A673 (cell line): ENCODE measurements around the gene FHL2. TPM values are rescaled to one million over a fixed set of nuclear protein-coding genes. Genes with fewer than 3 reads are reported as not detected.

Experiments used
- BruUV-seq: library from RNA; stranded (reverse); fragments of 400-500 nt; replicated peaks from 2 replicates; lab custom pipeline; 2021; lab: Mats Ljungman, UMichigan
- CTCF ChIA-PET: fragments of 300-600 bp; sonication (Branson Sonifier 250); formaldehyde crosslinking; loops from one replicate; lab custom pipeline; 2022; ENCODE audit warnings: antibody characterized with exemption; lab: Charles Lee
- POLR2A ChIA-PET: fragments of 300-600 bp; sonication (Branson Sonifier 250); formaldehyde crosslinking; loops from one replicate; lab custom pipeline; 2022; ENCODE audit warnings: antibody characterized with exemption; ENCODE audit not compliant: low non-redundant PET; lab: Charles Lee
- DNase-seq: peaks from one replicate; pipeline ENCODE4 v3.0.0-alpha.2; 2015; ENCODE audit warnings: low spot score
- H3K27ac ChIP-seq: fragments of 200-600 bp; sonication (generic); 2 replicates; pipeline ENCODE4 v1.5.1; 2016; ENCODE audit warnings: mixed run types, low read depth, mild to moderate bottlenecking, mixed read lengths, antibody characterized with exemption, low read length; ENCODE audit not compliant: poor library complexity, severe bottlenecking
- H3K27me3 ChIP-seq: fragments of 200-600 bp; sonication (generic); replicated peaks from 2 replicates; pipeline ENCODE4 v1.6.1; 2017; ENCODE audit warnings: mixed run types, low read depth, mild to moderate bottlenecking, mixed read lengths, antibody characterized with exemption, low read length; ENCODE audit not compliant: insufficient read depth, poor library complexity
- H3K36me3 ChIP-seq: fragments of 200-600 bp; sonication (generic); 2 replicates; pipeline ENCODE4 v1.6.1; 2016; ENCODE audit warnings: mixed run types, mild to moderate bottlenecking, mixed read lengths, antibody characterized with exemption, low read length; ENCODE audit not compliant: insufficient read depth, poor library complexity, severe bottlenecking
- H3K4me1 ChIP-seq: fragments of 200-600 bp; sonication (generic); 2 replicates; pipeline ENCODE4 v1.6.1; 2017; ENCODE audit warnings: mixed run types, mild to moderate bottlenecking, mixed read lengths, antibody characterized with exemption, low read length; ENCODE audit not compliant: insufficient read depth, poor library complexity, severe bottlenecking
- H3K4me3 ChIP-seq: fragments of 200-600 bp; sonication (generic); 2 replicates; pipeline ENCODE4 v1.5.1; 2016; ENCODE audit warnings: low read depth, mixed run types, mild to moderate bottlenecking, mixed read lengths, low read length; ENCODE audit not compliant: poor library complexity, severe bottlenecking
- H3K9me3 ChIP-seq: fragments of 200-600 bp; sonication (generic); 2 replicates; pipeline ENCODE4 v1.6.1; 2016; ENCODE audit warnings: mixed run types, low read depth, mild to moderate bottlenecking, mixed read lengths, antibody characterized with exemption, low read length; ENCODE audit not compliant: poor library complexity, severe bottlenecking
- CTCF ChIP-seq: fragments of 300-800, 200-600 bp; sonication (generic); conservative IDR thresholded peaks from 2 replicates; pipeline ENCODE4 v1.5.1; 2017; ENCODE audit warnings: low read depth, mild to moderate bottlenecking, antibody characterized with exemption, low read length, moderate library complexity, mixed read lengths
- EZH2 ChIP-seq: fragments of 200-600 bp; sonication (generic); IDR thresholded peaks from 2 replicates; pipeline ENCODE4 v1.6.1; 2017; ENCODE audit warnings: borderline replicate concordance, low read depth, mild to moderate bottlenecking, mixed read lengths, antibody characterized with exemption, low read length; ENCODE audit not compliant: poor library complexity, severe bottlenecking
- intact Hi-C: fragments of 100-400 bp; cut with micrococcal nuclease; formaldehyde crosslinking; loops from one replicate; pipeline ENCODE4 v1.10.0; 2022; ENCODE audit not compliant: unreplicated experiment
- total RNA-seq: library from RNA; stranded (reverse); gene quantifications from 2 replicates; pipeline ENCODE4 v1.2.3, GENCODE V29; 2021

The FHL2 gene
- total RNA-seq, 1 experiment from 2014 or later, result 4.7 TPM

GRCh38 chr2:105337122-105338019 lies 61.5 kb downstream of the FHL2 start, which contains the start of gene C2orf49:
Gene C2orf49, plus strand, starts transcription at chr2:105337540. Its CDS starts 48 bp downstream, at chr2:105337588.
- peaks cover 13% of the 10 kb centered on the region for H3K4me1 ChIP-seq
- no TSS peak for BruUV-seq
- H3K9me3 ChIP-seq, result no peaks in the 10 kb centered on the region
- CTCF ChIA-PET, result no interaction called here
- POLR2A ChIA-PET, result no interaction called here
- intact Hi-C loops, result no loop called here
- DNase-seq, result peak; percentile 94
- H3K36me3 ChIP-seq, result peaks cover 27% of the 10 kb centered on the region
- TF ChIP-seq CTCF (no peak), EZH2 (no peak)
- no peaks in the 10 kb centered on the region for H3K27me3 ChIP-seq
- H3K27ac ChIP-seq, result peak within 1 kb of the TSS; percentile 100
- H3K4me3 ChIP-seq, result peak within 1 kb of the TSS; percentile 94

- peaks cover 13% of the 10 kb centered on the region for H3K4me1 ChIP-seq
- BruUV-seq, result TSS peak; percentile 90
- H3K4me3 ChIP-seq, result peak overlapping the region; percentile 94
- no peaks in the 10 kb centered on the region for H3K27me3 ChIP-seq
- no peak for DNase-seq
- CTCF ChIA-PET, result no interaction called here
- H3K9me3 ChIP-seq, result no peaks in the 10 kb centered on the region
- intact Hi-C loops, result no loop called here
- TF ChIP-seq CTCF (no peak), EZH2 (no peak)
- POLR2A ChIA-PET, result no interaction called here
- H3K36me3 ChIP-seq, result peaks cover 21% of the 10 kb centered on the region
- H3K27ac ChIP-seq, result peak overlapping the region; percentile 100
Observed at GRCh38 chr2:105336786-105337121, 62.1 kb downstream of the FHL2 start.

- Histone ChIP-seq H3K36me3 (peaks cover 8% of the 10 kb centered on the region), H3K4me1 (peaks cover 15% of the 10 kb centered on the region), H3K9me3 (no peaks in the 10 kb centered on the region), H3K4me3 (no peak overlapping the region), H3K27ac (no peak overlapping the region), H3K27me3 (no peaks in the 10 kb centered on the region)
- intact Hi-C loops, result no loop called here
- ChIA-PET CTCF (no interaction called here), POLR2A (no interaction called here)
- no peak for DNase-seq
- no TSS peak for BruUV-seq
- TF ChIP-seq EZH2, result no peak
Observed at GRCh38 chr2:105335469-105335868, 63.4 kb downstream of the FHL2 start.
